Measurements from ENCODE around the gene ZC3H15. TPM values are rescaled to one million over a fixed set of nuclear protein-coding genes. Genes with fewer than 3 reads are reported as not detected.
"Not testable (repeated sequence)": the region's sequence is repeated elsewhere in the genome, so short reads cannot be mapped to it uniquely, and the experiment has no call there.

The ZC3H15 gene
- total and polyA plus RNA-seq, 2 of the 8 experiments (the other 6 are each of a cell fraction or from before 2014, with no cell fraction given) = 32.0 to 80.8 TPM

GRCh38 chr2:186467421-186467820 lies 18.6 kb upstream of the ZC3H15 start (continued):
- TF ChIP-seq NANOG (IDR thresholded peaks at IDR 0.05; ENCODE audit: insufficient read depth, low read depth, low read length, poor library complexity, severe bottlenecking) (no peak), MAX (IDR thresholded peaks at IDR 0.05) (no peak), NRF1 (IDR thresholded peaks at IDR 0.05; ENCODE audit: low read depth, low read length) (no peak), MAFK (IDR thresholded peaks at IDR 0.05; ENCODE audit: low read depth, low read length) (no peak), GABPA (IDR thresholded peaks at IDR 0.05; ENCODE audit: borderline replicate concordance, insufficient read depth, low read length) (no peak), E2F6 (IDR thresholded peaks at IDR 0.05) (no peak)

- H3K18ac ChIP-seq (ENCODE audit: extremely low read depth, low read length); H3K9ac ChIP-seq (replicated peaks in 1 of 4; ENCODE audit: extremely low read depth in 1 of 4, low read depth in 3 of 4, low read length in 3 of 4); DNase-seq (ENCODE audit: low read depth in 1 of 2, low spot score in 2 of 2); H2BK5ac ChIP-seq (ENCODE audit: low read depth, low read length); FAIRE-seq; H3K4me3 ChIP-seq (ENCODE audit: extremely low read depth in 1 of 4, insufficient read depth in 2 of 4, low read depth in 3 of 4, low read length in 4 of 4); H3K4me1 ChIP-seq (replicated peaks in 1 of 4; ENCODE audit: control insufficient read depth in 3 of 4, insufficient read depth in 4 of 4, low read length in 3 of 4); POLR2A ChIA-PET (ENCODE audit: partially characterized antibody); H3K56ac ChIP-seq (replicated peaks; ENCODE audit: insufficient read length, low read depth, low read length); H4K20me1 ChIP-seq (replicated peaks in 1 of 2; ENCODE audit: control insufficient read depth in 1 of 2, insufficient read depth in 2 of 2, low read length in 2 of 2); H4K91ac ChIP-seq (replicated peaks; ENCODE audit: insufficient read length, low read length); H3K23ac ChIP-seq (ENCODE audit: insufficient read length); H3K23me2 ChIP-seq (ENCODE audit: low read depth, low read length); H3K4me2 ChIP-seq (ENCODE audit: insufficient read depth in 1 of 2, low read depth in 2 of 2, low read length in 2 of 2); H2BK20ac ChIP-seq (ENCODE audit: low read length); H3K79me1 ChIP-seq (ENCODE audit: low read depth, low read length); H2AFZ ChIP-seq (ENCODE audit: low read length); H2BK15ac ChIP-seq (ENCODE audit: low read length); H3K27ac ChIP-seq (ENCODE audit: low read depth, low read length); H2BK12ac ChIP-seq (ENCODE audit: low read depth, low read length); H3K4ac ChIP-seq (replicated peaks; ENCODE audit: insufficient read length, low read depth, low read length); H2BK120ac ChIP-seq (replicated peaks; ENCODE audit: low read depth, low read length); H3K79me2 ChIP-seq (ENCODE audit: control insufficient read depth in 1 of 2, insufficient read depth in 2 of 2, low read length in 2 of 2); H3K14ac ChIP-seq (ENCODE audit: insufficient read length); H2AK5ac ChIP-seq (ENCODE audit: low read depth, low read length); H4K8ac ChIP-seq (ENCODE audit: extremely low read depth, insufficient read depth, low read length); H3K27me3 ChIP-seq (replicated peaks in 1 of 4; ENCODE audit: control insufficient read depth in 3 of 4, extremely low read depth in 1 of 4, insufficient read depth in 3 of 4, low read length in 3 of 4); H3K36me3 ChIP-seq (ENCODE audit: control insufficient read depth in 2 of 4, insufficient read depth in 4 of 4, low read length in 3 of 4); H4K5ac ChIP-seq (ENCODE audit: insufficient read length, low read depth, low read length): not testable (repeated sequence)
- H3K9me3 ChIP-seq (ENCODE audit: insufficient read depth in 2 of 2, low read depth in 1 of 2, low read length in 1 of 2) = peaks cover 0 to 13% of the 10 kb centered on the region in 2 experiments; a peak in 2 of 4 replicates
- WGBS, 2 experiments (ENCODE audit: extremely low coverage in 1 of 2, insufficient coverage in 1 of 2, insufficient read length in 1 of 2, insufficient replicate concordance in 2 of 2, low coverage in 1 of 2, low lambda C conversion rate in 2 of 2, missing lambda C conversion rate in 1 of 2) = 88% methylated on average over 16 of the region's 49 CpGs; no CpG with 5 or more reads in 1 of the 2 experiments
- CTCF ChIA-PET (ENCODE audit: partially characterized antibody) = interaction anchor here (1.4 kb wide), 1 partner anchor 12 kb away, joined by 4 read pairs; no protein-coding TSS in a partner anchor
These were observed 13.2 kb upstream of the ZC3H15 start for GRCh38 chr2:186472722-186473493.

Data from H1 (cell line).